ENCODE results near the gene CD276.

The CD276 gene

GRCh38 chr15:73750438-73750837 is 66.3 kb downstream of the CD276 start:
- no peak for DNase-seq

GRCh38 chr15:73750951-73751350 is 66.8 kb downstream of the CD276 start:
- DNase-seq, result no peak

- no peak for DNase-seq
These were observed 67.3 kb downstream of the CD276 start for GRCh38 chr15:73751511-73751898.

- no peak for DNase-seq
These were observed 68.0 kb downstream of the CD276 start for GRCh38 chr15:73751899-73752805.

- no peak for DNase-seq
These were observed 68.6 kb downstream of the CD276 start for GRCh38 chr15:73752806-73753193.

- no peak for DNase-seq
These were observed 69.3 kb downstream of the CD276 start, which contains the start of gene INSYN1 for GRCh38 chr15:73753250-73754130. INSYN1 (minus strand) TSS chr15:73753351; CDS start chr15:73751130, 2,221 bp downstream.

- no peak for DNase-seq
These were observed 70.3 kb downstream of the CD276 start for GRCh38 chr15:73754461-73754860.

GRCh38 chr15:73755481-73755880 is 71.3 kb downstream of the CD276 start:
- no peak for DNase-seq

- DNase-seq, result no peak
These were observed 71.8 kb downstream of the CD276 start for GRCh38 chr15:73755946-73756345.

- DNase-seq, result no peak
These were observed 72.2 kb downstream of the CD276 start for GRCh38 chr15:73756390-73756789.

GRCh38 chr15:73756947-73757513 is 72.8 kb downstream of the CD276 start:
- no peak for DNase-seq

GRCh38 chr15:73757571-73757970 is 73.4 kb downstream of the CD276 start:
- no peak for DNase-seq

- DNase-seq, result no peak
These were observed 74.3 kb downstream of the CD276 start for GRCh38 chr15:73758461-73758860.

- no peak for DNase-seq
These were observed 76.4 kb downstream of the CD276 start for GRCh38 chr15:73760330-73761329.

- DNase-seq, result no peak
These were observed 79.7 kb downstream of the CD276 start for GRCh38 chr15:73763931-73764330.
